Stimulated activated CD8-positive, alpha-beta memory T cell treated with anti-CD3 and anti-CD28 coated beads, Interleukin-2, amount 100 ng/mL, for 48 hours (primary cell): Measurements from ENCODE around the gene WDR70.
A peak's percentile ranks its signal among the peaks of the same experiment; 100 is the strongest.
"Not testable (repeated sequence)": the region's sequence is repeated elsewhere in the genome, so short reads cannot be mapped to it uniquely, and the experiment has no call there.

ENCODE experiments used
- DNase-seq, 2 donors: peaks; one replicate each; pipeline ENCODE4 v3.0.0-alpha.2; 2020; ENCODE audit warnings: low read depth in 2 of 2

Gene WDR70

DNA sequence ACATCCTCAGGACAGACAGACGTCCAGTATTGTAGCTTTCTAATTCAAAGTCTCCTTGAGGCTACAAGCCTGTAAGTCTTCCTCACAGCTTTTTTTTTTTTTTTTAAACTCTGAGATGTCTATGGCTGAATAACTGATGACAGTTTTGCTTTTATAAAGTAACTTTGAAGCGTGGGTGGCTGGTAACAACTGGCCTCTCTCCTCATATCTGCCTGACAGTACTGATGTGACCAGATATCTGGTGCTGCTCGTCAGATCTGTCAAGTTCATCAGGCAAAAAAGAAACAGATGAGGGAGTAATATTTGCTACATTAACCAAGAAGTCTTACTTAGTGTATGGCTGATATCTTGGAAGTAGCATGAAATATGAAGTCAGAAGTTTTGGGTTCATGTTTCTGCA lies 388.1 kb downstream of the WDR70 start:
- DNase-seq, result no peak

DNA sequence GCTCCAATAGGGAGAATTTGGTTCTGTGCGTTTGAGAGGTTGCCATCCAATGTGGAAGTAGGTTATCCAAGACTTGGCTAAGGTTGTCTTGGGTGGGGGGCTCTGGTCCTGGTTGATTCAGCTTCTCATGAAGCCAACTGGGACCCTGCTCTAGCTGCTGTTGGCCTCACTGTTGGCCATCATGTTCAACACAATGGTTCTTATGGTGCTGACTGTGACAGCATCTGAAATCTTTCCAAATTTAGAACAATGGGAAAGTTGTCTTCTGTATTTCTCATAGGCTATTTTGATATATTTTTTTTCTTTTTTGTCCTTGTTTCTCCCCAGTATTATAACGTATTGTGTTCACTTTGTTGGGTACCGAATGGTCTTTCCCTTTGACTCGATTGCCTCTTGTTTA lies 388.8 kb downstream of the WDR70 start:
- no peak for DNase-seq

DNA sequence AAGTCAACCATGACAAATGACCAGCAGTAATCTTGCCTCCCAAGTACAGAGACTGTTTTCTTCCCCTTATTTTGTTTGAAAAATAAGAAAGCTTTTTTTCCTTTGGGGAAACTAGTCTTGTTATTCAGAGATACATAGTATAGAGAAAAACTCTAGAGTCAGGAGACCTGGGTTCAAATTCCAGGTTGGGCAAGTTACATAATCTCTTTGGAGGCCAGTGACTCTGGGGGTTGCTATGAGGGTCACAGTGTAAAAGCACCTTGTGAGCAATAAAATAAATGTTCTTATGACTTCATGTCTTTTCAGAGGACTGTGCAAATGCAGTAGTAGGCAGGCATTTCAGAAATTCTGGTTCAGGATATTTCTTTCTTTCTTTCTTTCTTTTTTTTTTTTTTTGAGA lies 389.3 kb downstream of the WDR70 start:
- DNase-seq, result no peak

DNA sequence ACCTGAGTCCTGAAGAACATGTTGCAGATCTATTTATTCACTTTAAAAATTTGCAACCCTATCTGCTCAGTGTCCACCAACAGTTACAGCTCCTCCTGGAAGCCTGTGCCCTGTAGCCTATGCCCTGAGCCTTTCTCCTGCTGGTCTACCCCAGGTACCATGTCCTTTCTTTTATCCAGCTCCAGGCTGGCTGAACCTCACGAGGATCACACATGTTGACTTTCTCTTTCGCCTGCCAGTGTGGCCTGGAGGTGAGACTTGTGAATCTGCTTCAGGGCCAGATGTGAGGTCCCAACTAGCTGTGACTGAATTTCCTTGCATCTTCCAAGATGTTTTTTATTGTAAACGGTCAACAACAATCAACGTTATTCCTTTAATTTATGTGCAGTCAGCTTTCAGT lies 390.0 kb downstream of the WDR70 start:
- no peak for DNase-seq

DNA sequence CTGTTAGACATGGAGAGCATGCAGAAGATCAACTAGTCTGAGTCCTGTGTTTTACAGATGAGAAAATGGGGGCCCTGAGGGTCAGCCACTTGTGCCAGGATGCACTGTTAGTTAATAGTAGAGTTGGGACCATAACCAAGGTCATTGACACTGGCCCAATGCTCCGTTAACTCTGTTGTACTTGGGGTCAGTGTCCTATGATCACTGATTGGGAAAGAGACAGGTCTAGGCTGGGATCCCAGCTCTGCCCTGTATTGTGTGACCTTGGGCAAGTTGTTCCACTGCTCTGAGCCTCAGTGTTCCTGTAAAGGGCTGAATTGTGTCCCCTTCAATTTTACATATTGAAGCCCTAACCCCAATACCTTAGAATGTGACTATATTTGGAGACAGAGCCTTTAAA lies 390.7 kb downstream of the WDR70 start:
- no peak for DNase-seq

DNA sequence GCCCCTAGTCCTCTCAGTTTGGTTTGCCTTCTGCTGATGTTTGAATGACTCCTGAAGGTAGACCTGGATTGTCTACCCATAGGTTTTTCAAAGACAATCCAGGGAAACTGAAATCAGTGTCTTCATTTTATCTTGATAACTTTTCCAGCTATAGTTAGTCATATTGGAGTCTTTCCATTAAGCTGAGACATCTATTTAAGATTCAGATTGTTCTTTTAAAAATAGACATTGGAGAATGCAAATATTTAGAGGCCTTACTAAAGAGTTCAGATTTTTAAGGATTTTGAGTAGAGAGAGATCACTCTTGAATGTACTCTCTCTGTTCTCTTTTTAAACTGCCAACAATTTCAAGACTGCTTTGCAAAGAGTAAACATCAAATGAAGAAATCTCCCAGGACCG lies 391.7 kb downstream of the WDR70 start:
- no peak for DNase-seq

DNA sequence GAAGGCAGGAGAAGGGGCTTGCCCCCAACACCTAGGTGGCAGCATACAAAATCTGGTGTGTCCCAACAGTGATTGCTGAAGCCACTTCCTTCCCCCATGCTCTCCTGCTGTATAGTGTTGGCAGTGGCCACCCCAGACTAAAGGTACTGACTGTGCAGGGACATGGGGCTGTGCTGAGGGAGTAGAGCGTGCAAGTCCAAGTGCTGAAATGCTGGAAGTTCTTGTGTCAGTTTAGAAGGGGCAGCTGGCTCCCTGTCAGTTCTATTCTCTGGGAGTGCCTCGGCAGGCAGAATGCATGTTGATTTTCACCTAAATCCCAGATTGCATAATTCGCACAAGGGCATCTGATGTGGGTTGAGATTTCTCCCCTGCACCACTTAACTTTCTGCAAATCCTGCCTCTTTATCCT lies 392.1 kb downstream of the WDR70 start:
- DNase-seq, result no peak

DNA sequence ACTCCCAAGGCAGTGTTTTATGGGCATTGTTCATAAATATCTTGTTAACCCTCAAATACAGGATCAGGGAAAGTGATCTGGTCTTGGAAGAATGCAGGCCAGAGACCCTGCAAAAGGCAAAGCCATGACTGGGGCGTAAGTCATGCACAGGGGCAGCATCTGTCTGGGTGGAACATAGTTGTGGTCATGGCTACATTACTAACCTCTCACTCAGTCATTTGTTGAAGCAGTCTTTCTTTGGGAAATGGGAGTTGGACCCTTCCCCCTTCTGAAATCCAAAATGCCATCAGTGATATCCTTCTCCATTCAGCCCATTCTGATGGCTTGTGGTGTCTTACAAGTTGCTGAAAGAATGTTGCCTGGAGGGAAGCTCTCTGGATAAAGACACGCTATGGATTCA lies 392.6 kb downstream of the WDR70 start:
- DNase-seq, result no peak

DNA sequence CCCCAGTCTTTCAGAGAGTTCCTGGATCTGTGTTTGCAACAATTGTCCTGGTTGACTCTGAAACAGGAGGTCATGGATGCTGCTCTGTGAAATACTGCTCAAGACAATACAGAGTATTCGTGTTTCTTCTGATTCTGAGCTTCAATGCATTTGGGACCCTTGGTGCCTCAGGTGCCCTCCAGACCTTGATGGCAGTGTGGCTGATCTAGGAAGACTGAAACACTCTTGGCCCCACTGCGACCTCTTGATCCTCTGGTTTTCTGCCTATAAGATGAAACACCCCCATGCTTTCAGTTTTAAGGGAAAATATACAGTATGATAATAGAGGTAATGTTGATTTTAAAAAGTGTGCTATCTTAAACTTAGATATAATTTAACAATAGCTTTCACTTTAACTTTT lies 393.1 kb downstream of the WDR70 start:
- no peak for DNase-seq

DNA sequence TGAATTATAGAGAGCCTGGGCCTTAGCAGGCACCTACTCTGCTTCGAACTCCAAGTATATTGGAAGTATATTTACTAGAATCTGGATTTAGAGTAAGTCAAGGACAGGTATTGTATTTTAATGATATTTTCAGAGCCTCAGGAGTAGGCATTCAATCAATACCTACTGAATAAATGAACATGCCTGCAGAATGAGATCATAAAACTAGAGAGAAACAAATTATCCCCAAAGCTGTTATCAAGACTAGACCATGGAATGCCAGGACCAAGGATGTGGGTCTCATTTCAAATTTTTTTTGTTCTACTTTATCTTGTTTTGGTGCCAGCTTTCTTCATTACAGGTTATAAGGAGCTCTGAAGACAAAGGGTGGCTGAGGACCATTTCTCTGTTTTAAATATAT lies 394.7 kb downstream of the WDR70 start:
- no peak for DNase-seq

DNA sequence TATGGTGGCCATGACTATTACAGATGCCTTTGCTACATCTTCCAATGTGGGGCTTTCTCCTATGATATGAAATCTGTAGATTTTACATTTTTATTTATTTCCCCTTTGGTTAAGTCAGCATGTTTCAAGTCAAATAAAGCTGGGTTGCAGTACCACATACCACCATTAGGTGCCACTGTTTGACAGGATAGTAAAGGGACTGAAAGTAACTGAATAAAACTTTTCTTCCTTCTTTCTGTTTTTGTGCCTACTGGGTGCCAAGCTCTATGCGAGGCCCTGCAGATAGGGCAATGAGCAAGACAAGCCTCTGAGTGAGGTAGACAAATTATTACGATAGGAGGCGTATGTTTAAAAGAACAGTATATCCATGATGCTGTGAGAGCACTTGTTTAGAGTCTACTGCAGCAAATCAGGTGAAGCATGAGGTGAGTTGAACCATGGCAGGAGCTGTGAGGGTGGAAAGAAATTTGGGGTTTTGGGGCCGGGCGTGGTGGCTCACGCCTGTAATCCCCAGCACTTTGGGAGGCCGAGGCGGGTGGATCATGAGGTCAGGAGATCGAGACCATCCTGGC lies 395.9 kb downstream of the WDR70 start:
- DNase-seq, result peak in 1 of 2 donors; percentile 13

DNA sequence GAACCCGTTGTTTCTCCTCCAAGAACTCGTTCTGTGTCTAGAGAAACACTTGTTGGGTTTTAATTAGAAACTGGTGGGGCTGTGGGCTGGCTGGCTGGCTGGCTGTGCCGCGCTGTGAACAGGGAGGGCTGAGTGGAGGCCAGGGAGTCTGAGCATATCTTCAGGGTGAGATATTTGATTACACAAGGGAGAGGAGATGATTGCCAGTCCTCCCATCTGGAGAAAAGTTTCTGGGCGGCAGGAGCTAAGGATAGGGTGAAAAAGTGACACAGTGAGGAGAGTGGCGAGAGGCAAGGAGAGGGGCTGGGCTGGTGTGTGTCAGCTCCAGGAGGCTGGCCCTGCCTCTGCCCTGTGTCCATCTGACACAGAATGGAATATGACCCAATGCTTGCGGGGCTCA lies 397.7 kb downstream of the WDR70 start:
- no peak for DNase-seq

DNA sequence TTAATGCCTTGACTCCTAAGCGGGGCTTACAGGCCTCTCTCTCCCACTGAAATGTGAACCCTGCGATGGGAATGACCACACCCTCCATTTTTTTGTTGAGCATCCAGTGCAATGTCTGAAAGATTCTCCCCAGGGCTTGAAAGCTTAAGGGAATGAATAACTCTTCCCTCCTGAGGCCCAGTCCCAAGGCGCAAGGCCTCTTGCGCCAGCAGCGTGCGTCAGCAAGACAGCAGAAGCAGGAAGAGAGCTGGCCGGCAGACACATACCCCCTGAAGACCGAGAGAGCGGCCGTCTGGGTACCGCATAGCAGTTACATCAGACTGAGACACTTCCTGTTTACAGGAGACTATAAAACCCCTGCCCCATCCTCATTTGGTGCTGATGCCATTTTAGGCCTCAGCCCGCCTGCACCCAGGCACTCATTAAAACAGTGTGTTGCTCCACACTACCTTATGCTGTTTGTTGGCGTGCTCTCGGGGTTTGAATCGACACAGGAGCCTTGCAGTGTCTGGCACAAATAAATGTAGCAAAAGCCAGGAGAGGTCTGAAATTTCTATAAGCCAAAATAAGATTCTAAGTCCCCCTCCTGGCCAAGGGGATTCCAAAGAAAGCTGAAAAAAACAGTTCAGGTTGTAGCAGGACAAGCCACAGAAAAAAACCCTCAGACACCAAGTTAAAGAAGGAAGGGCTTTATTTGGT lies 398.5 kb downstream of the WDR70 start:
- no peak for DNase-seq

DNA sequence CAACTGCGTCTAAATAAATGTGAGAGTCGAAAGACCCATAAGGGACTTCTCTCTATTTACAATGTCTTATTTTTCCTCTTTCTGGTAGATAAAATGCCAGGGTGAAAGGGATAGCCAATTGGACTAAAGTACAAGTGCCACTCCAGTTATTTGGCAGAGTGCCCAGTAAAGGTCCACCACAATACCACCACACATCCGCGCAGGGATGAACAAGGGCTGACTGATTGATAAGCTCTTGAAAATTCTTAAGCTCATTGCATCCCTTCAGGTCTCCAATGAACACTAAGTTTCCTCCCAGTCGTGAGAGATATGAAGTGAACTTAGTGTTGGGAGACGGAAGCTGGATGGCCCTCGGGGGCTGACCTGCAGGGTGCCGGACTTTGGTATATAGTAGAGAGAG lies 402.3 kb downstream of the WDR70 start:
- not testable (repeated sequence) for DNase-seq

DNA sequence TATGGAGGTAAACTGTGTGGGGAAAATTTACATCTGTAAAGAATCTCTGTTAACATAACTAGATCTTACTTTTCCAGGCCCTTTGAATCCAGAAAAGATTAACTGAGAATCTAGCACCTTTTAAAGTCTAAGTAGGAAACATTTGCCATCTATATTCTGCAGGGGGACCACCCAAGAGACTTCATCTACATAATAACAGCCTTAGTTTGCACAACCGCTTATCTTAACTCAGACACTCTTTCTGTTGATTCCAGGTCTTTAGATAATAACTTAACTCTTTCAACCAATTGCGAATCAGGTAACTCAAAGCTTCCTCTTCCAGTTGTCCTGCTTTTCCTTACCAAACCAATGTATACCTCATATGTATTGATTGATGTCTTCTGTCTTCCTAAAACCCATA lies 407.3 kb downstream of the WDR70 start:
- no peak for DNase-seq

DNA sequence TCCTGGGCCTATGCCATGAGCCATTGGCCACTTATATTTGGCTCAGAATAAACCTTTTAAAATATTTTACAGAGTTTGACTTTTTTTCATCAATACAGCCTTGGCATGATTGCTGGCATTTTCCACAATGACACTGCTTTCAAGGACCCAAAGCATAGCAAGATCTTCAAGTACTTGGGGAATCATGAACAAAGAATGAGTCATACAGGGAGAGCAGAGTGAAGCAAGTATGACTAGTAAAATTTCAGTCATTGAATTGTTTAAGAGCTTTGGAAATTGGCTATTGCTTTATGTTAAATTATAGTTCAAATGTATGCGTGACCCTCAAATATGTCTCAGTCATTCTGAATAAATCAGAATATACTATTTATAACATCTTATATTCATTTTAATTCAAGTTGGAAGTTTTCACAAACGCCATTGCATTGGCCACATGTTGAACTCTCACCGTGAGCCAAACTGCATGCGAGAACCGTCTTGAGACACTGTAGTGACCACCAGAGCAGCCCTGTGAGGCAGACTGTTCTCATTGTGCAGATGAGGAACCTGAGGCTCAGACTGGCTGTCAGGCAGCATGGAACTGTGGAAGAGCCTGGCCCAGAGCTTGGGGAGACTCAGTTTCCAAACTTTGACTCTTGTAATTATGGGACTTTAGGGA lies 407.9 kb downstream of the WDR70 start:
- no peak for DNase-seq

DNA sequence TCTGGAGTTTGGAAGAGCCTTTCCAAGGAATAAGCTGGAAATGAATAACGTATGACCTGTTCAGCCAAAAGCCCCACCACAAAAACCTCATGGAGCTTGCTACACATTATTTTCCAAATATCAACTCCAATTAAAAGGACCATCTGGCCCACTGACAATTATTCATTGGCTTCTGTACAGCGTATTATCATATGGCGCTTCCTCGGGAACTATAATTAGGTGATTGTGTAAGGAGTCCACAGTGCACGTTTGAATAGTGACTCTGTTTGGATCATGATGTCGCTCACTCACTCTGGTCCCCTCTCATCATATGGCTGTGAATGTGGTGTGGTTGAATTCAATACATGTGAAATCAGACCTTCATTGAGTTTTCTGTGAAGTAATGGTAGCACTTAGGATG lies 408.6 kb downstream of the WDR70 start:
- no peak for DNase-seq

DNA sequence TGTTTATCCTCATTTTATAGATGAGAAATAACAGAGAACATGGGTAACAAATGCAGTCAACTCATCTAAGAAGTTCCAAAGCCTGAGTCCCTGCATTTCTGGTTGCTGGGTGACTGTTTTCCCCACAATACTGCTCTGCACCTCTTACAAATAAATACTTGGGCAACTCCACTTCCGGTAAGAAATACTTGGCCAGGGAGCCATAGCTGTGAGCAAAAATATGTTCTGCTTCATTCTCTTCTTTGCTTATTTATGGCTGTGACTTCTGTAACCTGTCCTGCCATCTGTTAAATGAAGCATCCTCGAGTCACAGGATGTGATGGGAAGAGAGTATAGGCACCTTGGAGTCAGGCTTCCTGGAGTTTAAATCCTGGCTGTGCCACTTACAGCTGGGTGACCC lies 410.9 kb downstream of the WDR70 start:
- no peak for DNase-seq

DNA sequence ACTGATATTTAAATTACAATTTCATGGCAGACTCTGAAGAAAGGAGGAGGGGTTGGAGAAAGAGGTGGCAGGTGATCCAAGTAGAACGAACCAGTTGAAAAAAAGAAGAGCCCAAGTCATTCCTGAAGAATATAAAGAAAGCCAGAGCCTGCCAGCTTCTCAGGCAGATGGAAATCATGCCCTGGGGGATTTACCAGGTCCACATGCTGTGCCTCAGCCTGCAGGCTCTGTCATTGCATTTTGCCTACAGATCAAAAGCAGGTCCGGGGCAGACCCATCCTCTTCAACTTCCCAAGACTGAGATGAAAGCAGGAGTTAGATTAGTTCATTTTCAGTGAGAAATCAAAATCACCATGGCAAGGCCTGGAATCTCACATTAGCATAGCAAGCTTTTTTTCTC lies 412.2 kb downstream of the WDR70 start:
- no peak for DNase-seq

DNA sequence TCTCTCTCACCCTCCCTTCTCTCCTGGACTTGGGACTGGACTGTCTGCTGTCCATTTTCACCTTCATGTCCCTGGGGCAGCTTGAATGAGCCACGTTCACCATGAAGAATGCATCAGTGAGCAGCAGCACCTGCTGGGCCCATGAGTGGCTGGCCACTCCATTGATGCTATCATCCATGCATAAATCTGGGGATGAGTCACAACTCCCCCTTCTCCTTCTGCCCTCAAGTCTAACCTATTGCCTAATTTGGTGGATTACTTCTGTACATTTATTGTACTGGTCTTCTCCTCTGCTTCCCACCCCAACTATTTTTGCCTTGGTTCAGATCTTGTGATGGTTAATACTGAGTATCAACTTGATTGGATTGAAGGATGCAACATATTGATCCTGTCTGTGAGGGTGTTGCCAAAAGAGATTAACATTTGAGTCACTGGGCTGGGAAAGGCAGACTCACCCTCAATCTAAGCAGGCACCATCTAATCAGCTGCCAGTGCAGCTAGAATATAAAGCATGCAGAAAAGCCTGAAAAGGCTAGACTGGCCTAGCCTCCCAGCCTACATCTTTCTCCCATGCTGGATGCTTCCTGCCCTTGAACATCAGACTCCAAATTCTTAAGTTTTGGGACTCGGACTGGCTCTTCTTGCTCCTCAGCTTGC lies 414.0 kb downstream of the WDR70 start:
- no peak for DNase-seq

DNA sequence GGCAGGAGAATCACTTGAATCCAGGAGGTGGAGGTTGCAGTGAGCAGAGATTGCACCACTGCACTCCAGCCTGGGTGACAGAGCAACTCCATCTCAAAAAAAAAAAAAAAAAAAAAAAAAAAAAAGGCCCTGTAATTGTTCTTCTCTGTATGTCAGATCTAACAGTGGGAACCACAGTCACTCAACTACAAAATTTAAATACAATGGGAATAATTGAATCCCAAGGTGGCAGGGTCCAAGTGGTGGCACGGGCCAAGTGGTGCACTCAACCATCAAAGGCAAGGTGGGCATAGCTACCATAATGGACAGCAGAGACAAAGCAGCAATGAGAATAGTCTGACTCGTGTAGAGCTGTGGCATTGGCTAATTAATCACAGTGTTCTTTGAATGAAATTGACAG lies 416.2 kb downstream of the WDR70 start:
- not testable (repeated sequence) for DNase-seq

DNA sequence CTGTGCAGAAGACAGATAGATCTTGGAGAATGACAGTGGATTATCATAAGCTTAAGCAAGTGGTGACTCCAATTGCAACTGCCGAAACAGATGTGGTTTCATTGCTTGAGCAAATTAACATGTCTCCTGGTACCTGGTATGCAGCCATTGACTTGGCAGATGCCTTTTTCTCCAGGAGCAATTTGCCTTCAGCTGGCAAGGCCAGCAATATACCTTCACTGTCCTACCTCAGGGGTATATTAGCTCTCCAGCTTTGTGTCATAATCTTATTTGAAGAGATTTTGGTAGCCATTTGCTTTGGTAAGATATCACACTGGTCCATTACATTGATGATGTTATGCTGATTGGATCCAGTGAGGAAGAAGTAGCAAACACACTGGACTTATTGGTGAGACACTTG lies 417.3 kb downstream of the WDR70 start:
- not testable (repeated sequence) for DNase-seq

DNA sequence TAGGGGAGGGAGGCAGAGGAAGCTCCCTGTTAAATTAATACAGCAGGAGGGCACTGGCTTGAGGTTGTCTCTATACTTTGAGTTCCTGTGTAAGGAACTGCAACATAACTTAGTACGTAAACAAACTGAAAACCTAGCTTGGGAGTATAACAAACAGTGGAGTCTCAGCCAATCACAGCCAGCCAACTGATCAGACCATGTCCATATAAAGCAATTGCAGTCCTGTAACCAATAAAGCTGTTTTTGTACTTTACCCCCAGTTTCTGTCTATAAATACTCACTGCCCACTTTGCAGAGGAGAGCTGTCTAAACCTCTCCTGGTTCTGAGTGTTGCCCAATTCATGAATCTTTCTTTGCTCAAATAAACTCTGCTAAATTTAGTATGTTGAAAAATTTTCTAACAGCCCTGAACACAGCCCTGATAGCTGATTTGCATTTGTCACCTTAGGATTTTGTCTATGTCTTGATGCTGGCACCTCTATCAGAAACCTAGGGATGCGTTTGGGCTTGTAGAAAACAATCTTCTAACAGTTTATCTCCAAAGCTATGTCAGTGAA lies 420.8 kb downstream of the WDR70 start:
- DNase-seq, result no peak
